ENCODE data around the gene CHI3L1. TPM values are rescaled to one million over a fixed set of nuclear protein-coding genes. Genes with fewer than 3 reads are reported as not detected.

The CHI3L1 gene
- polyA plus RNA-seq, 1 donor from 2014 or later = not detected

GRCh38 chr1:203159844-203160243 is 26.7 kb downstream of the CHI3L1 start:
- peaks cover 20% of the 10 kb centered on the region for H3K27me3 Mint-ChIP-seq
- no peak overlapping the region for H3K4me3 Mint-ChIP-seq
- H3K4me1 Mint-ChIP-seq = peaks cover 0 to 1% (median 0%) of the 10 kb centered on the region in 3 donors
- no peaks in the 10 kb centered on the region for H3K36me3 Mint-ChIP-seq
- peaks cover 0 to 10% (median 4%) of the 10 kb centered on the region in 3 donors for H3K9me3 Mint-ChIP-seq
- H3K27ac Mint-ChIP-seq = peak overlapping the region in 1 of 3 donors; percentile 14

DNA sequence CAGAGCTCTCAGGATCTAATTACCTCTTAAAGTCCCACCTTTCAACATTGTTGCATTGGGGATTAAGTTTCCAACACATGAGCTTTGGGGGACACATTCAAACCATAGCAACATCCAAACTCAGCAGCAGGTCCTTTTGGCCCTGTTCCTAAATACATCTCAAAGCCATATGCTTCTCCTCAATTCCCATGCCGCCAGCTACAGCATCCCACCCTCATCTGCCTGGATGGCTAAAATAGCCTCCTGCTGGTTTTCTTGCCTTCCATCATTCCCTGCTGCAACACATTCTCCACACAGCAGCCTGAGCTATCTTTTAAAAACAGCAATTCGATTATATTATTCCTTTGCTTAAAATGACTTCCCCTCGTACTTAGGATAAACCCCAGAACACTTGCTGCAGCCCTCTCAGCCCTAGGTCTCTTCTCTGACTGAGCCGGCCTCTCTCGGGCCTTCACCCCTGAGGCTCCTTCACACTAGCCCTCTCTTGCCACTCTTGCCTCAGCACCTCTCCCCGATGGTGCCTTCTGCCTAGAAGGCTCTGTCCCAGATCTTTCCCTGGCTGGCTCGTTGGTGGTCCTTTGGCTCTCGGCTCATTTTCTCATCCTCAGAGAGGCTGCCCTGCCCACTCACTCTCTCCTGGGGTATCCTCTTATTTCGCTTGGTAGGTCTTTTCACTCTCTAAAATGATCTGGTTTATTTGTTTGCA is 27.4 kb downstream of the CHI3L1 start:
- peaks cover 19% of the 10 kb centered on the region for H3K27me3 Mint-ChIP-seq
- peak overlapping the region in 1 of 3 donors; percentile 14 for H3K27ac Mint-ChIP-seq
- no peaks in the 10 kb centered on the region for H3K36me3 Mint-ChIP-seq
- H3K4me1 Mint-ChIP-seq = peaks cover 0 to 1% (median 0%) of the 10 kb centered on the region in 3 donors
- peaks cover 0 to 10% (median 4%) of the 10 kb centered on the region in 3 donors for H3K9me3 Mint-ChIP-seq
- peak overlapping the region in 1 of 4 donors; percentile 0 for H3K4me3 Mint-ChIP-seq

GRCh38 chr1:203158423-203158822 is 28.1 kb downstream of the CHI3L1 start:
- Mint-ChIP-seq H3K36me3 (no peaks in the 10 kb centered on the region), H3K4me3 (no peak overlapping the region), H3K4me1 (peaks cover 0 to 1% (median 0%) of the 10 kb centered on the region in 3 donors), H3K9me3 (peaks cover 0 to 10% (median 4%) of the 10 kb centered on the region in 3 donors), H3K27ac (no peak overlapping the region), H3K27me3 (peaks cover 15% of the 10 kb centered on the region)

- no peaks in the 10 kb centered on the region for H3K36me3 Mint-ChIP-seq
Measured at GRCh38 chr1:203156280-203156679, 30.2 kb downstream of the CHI3L1 start.

DNA sequence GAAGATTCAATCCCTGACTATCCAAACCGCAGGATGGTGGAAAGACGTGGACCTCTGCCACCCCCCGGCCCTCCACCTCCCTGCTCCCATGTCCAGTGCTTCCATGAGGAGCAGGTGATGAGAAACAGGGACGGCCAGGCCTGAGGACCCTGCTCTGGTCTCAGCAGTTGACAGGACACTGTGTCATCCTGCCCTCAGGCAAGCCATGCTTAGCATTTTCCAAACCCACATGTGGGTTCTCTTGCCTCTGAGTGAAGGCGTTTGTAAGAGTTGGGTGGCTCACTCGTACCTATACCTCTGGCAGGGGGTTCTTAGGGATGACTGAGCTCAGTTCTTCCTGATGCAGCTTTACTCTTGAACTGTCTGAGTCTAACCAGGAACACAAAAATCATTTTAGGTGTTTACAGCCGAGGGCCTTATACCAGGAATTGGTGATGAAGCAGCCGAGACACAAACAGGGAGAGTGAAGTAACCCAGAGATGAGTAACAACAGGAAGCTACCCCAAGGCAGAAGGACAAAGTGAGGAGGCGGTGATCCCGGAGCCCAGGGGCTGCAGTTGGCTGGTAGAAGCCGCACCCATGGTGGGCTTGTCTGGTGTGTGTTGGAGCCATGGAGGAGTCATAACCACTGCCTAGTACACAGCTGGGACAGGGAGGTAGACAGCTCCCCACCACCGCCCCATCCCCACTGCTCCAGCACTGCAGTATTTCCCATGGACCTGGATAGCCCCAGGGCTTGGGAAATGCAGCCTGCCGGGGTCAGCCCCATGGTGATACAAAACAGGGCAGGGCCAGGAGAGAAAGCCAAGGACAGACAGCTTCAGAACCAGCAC is 32.3 kb downstream of the CHI3L1 start:
- Mint-ChIP-seq H3K27me3 (peaks cover 12% of the 10 kb centered on the region), H3K9me3 (peaks cover 0 to 10% (median 4%) of the 10 kb centered on the region in 3 donors), H3K4me1 (no peaks in the 10 kb centered on the region), H3K4me3 (no peak overlapping the region), H3K36me3 (no peaks in the 10 kb centered on the region), H3K27ac (no peak overlapping the region)

More at GRCh38 chr1:203156280-203156679, 30.2 kb downstream of the CHI3L1 start:
- H3K27ac Mint-ChIP-seq = no peak overlapping the region
- H3K9me3 Mint-ChIP-seq = peaks cover 0 to 10% (median 4%) of the 10 kb centered on the region in 3 donors
- H3K4me1 Mint-ChIP-seq = no peaks in the 10 kb centered on the region
- no peak overlapping the region for H3K4me3 Mint-ChIP-seq
- H3K27me3 Mint-ChIP-seq = peaks cover 15% of the 10 kb centered on the region

DNA sequence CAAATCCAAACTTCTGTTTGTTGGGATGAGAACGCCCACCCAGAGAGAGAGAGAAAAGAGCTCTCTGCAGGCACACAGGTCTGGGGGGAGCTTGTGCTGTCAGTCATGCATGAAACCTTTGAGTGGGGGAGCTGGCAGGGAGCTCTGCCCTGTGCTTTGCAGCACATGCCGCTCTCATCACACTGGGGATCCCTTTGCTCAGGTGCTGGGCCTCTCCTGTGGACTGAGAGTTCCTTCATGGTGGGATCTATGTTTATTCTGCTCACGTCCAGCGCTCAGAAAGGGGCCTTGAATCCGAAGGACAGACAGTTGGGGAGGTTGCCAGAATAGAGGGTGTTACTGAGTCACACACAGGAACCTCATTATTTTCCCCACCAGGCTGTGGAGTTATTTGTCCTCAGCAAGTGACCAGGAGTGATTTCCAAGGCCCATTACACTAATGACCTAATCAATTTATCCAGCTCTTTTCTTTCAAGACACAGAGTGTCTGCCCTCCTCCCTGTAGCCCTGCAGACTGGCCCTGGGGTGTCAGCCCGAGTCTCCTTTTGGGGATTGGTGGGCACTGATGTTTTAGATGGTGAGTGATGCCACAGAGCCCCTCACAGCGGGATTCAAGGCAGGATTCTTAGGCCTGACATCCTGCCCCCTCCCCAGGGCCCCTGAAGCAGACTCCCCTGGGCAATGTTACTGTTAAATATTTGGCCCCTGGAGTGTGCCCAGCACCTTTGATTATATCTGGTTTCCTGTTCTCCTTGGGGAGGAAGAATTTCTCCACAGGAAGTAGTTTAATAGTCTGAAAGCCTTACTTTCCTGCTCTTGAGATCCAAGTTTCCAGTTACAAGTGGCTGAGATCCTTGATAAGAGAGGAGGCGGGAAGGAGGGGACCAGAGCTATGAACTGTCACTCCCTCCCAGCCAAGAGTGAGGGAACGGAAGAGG is 33.2 kb downstream of the CHI3L1 start:
- Mint-ChIP-seq H3K4me1 (no peaks in the 10 kb centered on the region), H3K27me3 (peaks cover 12% of the 10 kb centered on the region), H3K36me3 (no peaks in the 10 kb centered on the region), H3K4me3 (peak overlapping the region in 1 of 4 donors; percentile 63), H3K9me3 (peaks cover 0 to 4% (median 4%) of the 10 kb centered on the region in 3 donors), H3K27ac (no peak overlapping the region)

- Mint-ChIP-seq H3K9me3 (no peaks in the 10 kb centered on the region), H3K27ac (no peak overlapping the region), H3K4me1 (no peaks in the 10 kb centered on the region), H3K36me3 (no peaks in the 10 kb centered on the region), H3K4me3 (no peak overlapping the region), H3K27me3 (peaks cover 12% of the 10 kb centered on the region)
Measured at GRCh38 chr1:203152158-203153034, 34.1 kb downstream of the CHI3L1 start.

GRCh38 chr1:203151362-203152157 is 34.9 kb downstream of the CHI3L1 start:
- Mint-ChIP-seq H3K27ac (no peak overlapping the region), H3K4me3 (peak overlapping the region in 1 of 4 donors; percentile 32), H3K4me1 (no peaks in the 10 kb centered on the region), H3K36me3 (no peaks in the 10 kb centered on the region), H3K27me3 (peaks cover 12% of the 10 kb centered on the region), H3K9me3 (no peaks in the 10 kb centered on the region)

- Mint-ChIP-seq H3K4me3 (no peak overlapping the region), H3K4me1 (no peaks in the 10 kb centered on the region), H3K9me3 (no peaks in the 10 kb centered on the region), H3K36me3 (no peaks in the 10 kb centered on the region), H3K27ac (no peak overlapping the region), H3K27me3 (peaks cover 8% of the 10 kb centered on the region)
Measured at GRCh38 chr1:203150511-203151297, 35.8 kb downstream of the CHI3L1 start.

- Mint-ChIP-seq H3K9me3 (no peaks in the 10 kb centered on the region), H3K4me1 (no peaks in the 10 kb centered on the region), H3K4me3 (no peak overlapping the region), H3K27ac (peak overlapping the region in 1 of 3 donors; percentile 59), H3K27me3 (peaks cover 5% of the 10 kb centered on the region), H3K36me3 (no peaks in the 10 kb centered on the region)
Measured at GRCh38 chr1:203149188-203149840, 37.2 kb downstream of the CHI3L1 start.

DNA sequence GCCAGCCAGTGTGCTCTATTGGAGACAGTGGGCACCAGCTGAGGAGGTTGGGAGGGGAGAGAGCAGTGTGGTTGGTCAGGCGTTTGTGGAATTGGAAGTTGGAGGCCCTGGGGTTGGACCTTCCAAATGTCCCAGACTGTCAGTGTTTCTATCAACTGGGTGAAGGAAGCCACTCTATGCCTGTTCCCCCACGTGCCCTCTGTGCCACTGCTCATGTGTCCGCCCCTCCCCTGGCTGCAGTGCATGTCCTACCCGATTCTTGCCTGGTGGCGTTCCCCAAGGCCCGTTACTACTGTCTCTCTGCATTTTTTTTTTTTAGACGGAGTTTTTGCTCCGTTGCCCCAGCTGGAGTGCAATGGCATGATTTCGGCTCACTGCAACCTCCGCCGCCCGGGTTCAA is 37.9 kb downstream of the CHI3L1 start:
- Mint-ChIP-seq H3K36me3 (no peaks in the 10 kb centered on the region), H3K9me3 (peaks cover 0 to 2% (median under 1%) of the 10 kb centered on the region in 3 donors), H3K4me3 (no peak overlapping the region)

DNA sequence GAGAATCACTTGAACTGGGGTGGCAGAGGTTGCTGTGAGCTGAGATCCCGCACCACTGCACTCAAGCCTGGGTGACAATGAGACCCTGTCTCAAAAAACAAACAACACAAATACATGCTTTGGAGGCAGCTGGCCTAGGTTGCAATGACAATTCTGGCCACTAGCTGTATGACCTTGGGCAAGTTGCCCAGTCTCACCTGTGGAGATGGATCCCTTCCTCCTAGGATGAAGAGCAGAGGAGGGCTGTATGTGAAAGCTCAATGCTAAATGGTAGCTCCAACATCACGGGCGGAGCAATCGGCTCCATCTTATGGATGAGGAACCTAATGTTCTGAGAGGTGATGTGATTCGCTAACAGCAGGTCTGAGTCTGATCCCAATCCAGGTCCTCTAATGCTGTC is 38.4 kb downstream of the CHI3L1 start:
- Mint-ChIP-seq H3K27ac (no peak overlapping the region), H3K36me3 (no peaks in the 10 kb centered on the region), H3K27me3 (peaks cover 3% of the 10 kb centered on the region), H3K4me1 (no peaks in the 10 kb centered on the region), H3K4me3 (no peak overlapping the region), H3K9me3 (peaks cover 0 to 2% (median 2%) of the 10 kb centered on the region in 3 donors)

More for the DNA sequence above, 37.9 kb downstream of the CHI3L1 start:
- Mint-ChIP-seq H3K27me3 (peaks cover 3% of the 10 kb centered on the region), H3K27ac (no peak overlapping the region), H3K4me1 (no peaks in the 10 kb centered on the region)

Measured in IgD-negative memory B cell (primary cell).